OCI-LY3 (cell line): ENCODE results near the gene PADI2.

Experiments used
- CTCF ChIP-seq: fragments of 200-600, 300-600 bp; sonication (generic); IDR thresholded peaks from 2 replicates; pipeline ENCODE4 v1.5.1; 2014; ENCODE audit warnings: antibody characterized with exemption, low read length, low read depth
- EZH2phosphoT487 ChIP-seq: fragments of 200-600 bp; shearing (Covaris generic); IDR thresholded peaks from 2 replicates; pipeline ENCODE4 v1.6.1; 2018; ENCODE audit warnings: antibody characterized with exemption, mixed run types, low read depth

- no peak for TF ChIP-seq CTCF
- TF ChIP-seq EZH2phosphoT487: no peak
Measured at GRCh38 chr1:17095141-17095540, 24.1 kb downstream of the PADI2 start.
